ENCODE results near the gene ADCK1.

The ADCK1 gene

DNA sequence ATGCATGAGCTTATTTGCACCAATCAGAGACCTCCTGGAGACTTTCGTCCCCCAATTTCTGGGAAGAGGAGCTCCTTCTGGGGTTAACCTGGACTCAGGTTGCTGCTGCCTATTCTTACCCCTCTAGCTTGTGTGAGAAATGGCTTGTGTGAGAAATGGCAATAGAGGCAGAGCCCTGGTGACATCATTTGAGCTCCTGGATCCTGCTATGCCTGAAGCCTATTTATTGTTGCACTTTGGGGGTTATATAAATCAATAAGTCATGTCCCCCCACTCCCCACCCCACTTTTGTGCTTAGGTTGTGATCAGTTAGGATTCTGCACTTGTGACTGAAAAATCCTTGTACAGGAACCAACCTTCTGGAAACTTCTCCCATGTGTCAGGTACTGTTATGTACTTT lies 167.2 kb downstream of the ADCK1 start:
- TF ChIP-seq TAF1 (IDR thresholded peaks at IDR 0.05; ENCODE audit: borderline replicate concordance, low read depth, low read length) (no peak), POLR2AphosphoS5 (IDR thresholded peaks at IDR 0.05; ENCODE audit: low read depth, low read length) (no peak), POLR2A (IDR thresholded peaks at IDR 0.05; ENCODE audit: low read depth, low read length) (no peak)
- no peak for FAIRE-seq

GRCh38 chr14:77970646-77971045 lies 170.7 kb downstream of the ADCK1 start:
- no peak for FAIRE-seq
- TF ChIP-seq POLR2A (IDR thresholded peaks at IDR 0.05; ENCODE audit: low read depth, low read length) = no peak
- no peak for TF ChIP-seq TAF1 (IDR thresholded peaks at IDR 0.05; ENCODE audit: borderline replicate concordance, low read depth, low read length)
- TF ChIP-seq POLR2AphosphoS5 (IDR thresholded peaks at IDR 0.05; ENCODE audit: low read depth, low read length) = no peak
- no peak for DNase-seq (ENCODE audit: insufficient read length)

More for the DNA sequence above, 167.2 kb downstream of the ADCK1 start:
- DNase-seq (ENCODE audit: insufficient read length) = no peak

DNA sequence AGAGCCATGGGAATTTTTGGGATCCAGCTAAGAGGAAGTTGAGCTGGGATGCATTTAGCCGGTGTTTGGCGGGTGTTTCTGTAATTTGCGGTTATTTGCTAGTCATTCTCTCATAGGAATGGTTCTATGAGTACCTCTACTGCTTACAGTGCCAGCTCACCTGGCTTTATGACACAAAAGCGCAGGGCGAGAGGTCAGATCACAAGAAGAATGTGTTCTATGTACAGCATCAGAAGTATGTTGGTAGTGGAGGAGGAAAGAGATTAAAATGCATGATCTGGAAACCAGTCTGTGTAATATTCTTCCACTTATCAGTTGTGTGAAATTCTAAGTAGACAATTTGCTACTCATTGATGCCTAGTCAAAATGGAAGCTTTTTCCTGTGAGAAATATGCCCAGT lies 173.3 kb downstream of the ADCK1 start:
- no peak for TF ChIP-seq TAF1 (IDR thresholded peaks at IDR 0.05; ENCODE audit: borderline replicate concordance, low read depth, low read length)
- TF ChIP-seq POLR2A (IDR thresholded peaks at IDR 0.05; ENCODE audit: low read depth, low read length) = no peak
- TF ChIP-seq POLR2AphosphoS5 (IDR thresholded peaks at IDR 0.05; ENCODE audit: low read depth, low read length) = no peak
- DNase-seq (ENCODE audit: insufficient read length) (no peak), FAIRE-seq (no peak)

GRCh38 chr14:77976591-77976990 lies 176.7 kb downstream of the ADCK1 start:
- TF ChIP-seq POLR2A (IDR thresholded peaks at IDR 0.05; ENCODE audit: low read depth, low read length) (no peak), TAF1 (IDR thresholded peaks at IDR 0.05; ENCODE audit: borderline replicate concordance, low read depth, low read length) (no peak), POLR2AphosphoS5 (IDR thresholded peaks at IDR 0.05; ENCODE audit: low read depth, low read length) (no peak)
- DNase-seq (ENCODE audit: insufficient read length) (no peak), FAIRE-seq (no peak)

DNA sequence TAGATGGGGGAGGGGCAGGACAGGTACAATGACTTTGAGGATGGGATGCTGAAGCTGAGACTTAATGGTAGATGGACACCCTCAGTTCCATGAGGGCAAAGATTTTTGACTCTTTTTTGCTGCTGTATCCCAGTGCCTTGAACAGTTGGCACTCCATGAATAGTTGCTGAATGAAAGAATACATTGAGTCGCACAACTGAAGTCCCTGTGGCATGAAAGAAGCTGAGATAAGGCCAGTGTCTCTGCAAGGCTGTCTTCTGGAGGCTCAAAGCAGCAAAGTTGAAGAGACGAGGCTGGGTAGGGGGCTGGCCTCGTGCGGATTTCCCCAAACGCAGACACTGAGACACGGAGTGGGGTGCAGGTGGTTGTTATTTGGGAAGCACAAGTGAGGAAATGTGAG lies 179.3 kb downstream of the ADCK1 start:
- TF ChIP-seq POLR2AphosphoS5 (IDR thresholded peaks at IDR 0.05; ENCODE audit: low read depth, low read length) (no peak), POLR2A (IDR thresholded peaks at IDR 0.05; ENCODE audit: low read depth, low read length) (no peak), TAF1 (IDR thresholded peaks at IDR 0.05; ENCODE audit: borderline replicate concordance, low read depth, low read length) (no peak)
- DNase-seq (ENCODE audit: insufficient read length) (no peak), FAIRE-seq (no peak)

- no peak for FAIRE-seq
- TF ChIP-seq POLR2AphosphoS5 (IDR thresholded peaks at IDR 0.05; ENCODE audit: low read depth, low read length) (no peak), TAF1 (IDR thresholded peaks at IDR 0.05; ENCODE audit: borderline replicate concordance, low read depth, low read length) (no peak), POLR2A (IDR thresholded peaks at IDR 0.05; ENCODE audit: low read depth, low read length) (no peak)
- no peak for DNase-seq (ENCODE audit: insufficient read length)
Observed at GRCh38 chr14:77979666-77980351, 179.9 kb downstream of the ADCK1 start.

GRCh38 chr14:77980475-77981321 lies 180.8 kb downstream of the ADCK1 start:
- FAIRE-seq (no peak), DNase-seq (ENCODE audit: insufficient read length) (no peak)
- TF ChIP-seq POLR2AphosphoS5 (IDR thresholded peaks at IDR 0.05; ENCODE audit: low read depth, low read length) = no peak
- no peak for TF ChIP-seq POLR2A (IDR thresholded peaks at IDR 0.05; ENCODE audit: low read depth, low read length)
- no peak for TF ChIP-seq TAF1 (IDR thresholded peaks at IDR 0.05; ENCODE audit: borderline replicate concordance, low read depth, low read length)

Data from GM12892 (cell line).